RWPE1 (cell line): ENCODE results near the gene CCNY.

Experiments
- CTCF ChIA-PET: fragments of 350-600 bp; sonication (Branson Sonifier 250); formaldehyde crosslinking; extraction: SDS; loops from one replicate; lab custom pipeline; 2021; lab: Yijun Ruan, JAX
- POLR2A ChIA-PET: fragments of 400-600 bp; formaldehyde crosslinking; extraction: SDS; loops from one replicate; lab custom pipeline; 2020; ENCODE audit warnings: antibody characterized with exemption; ENCODE audit not compliant: low non-redundant PET; lab: Yijun Ruan, JAX
- DNase-seq: peaks from one replicate; pipeline ENCODE4 v3.0.0; 2012; ENCODE audit warnings: low spot score
- H3K27ac ChIP-seq: fragments of 450-650 bp; 2 replicates; pipeline ENCODE4 v1.5.1; 2017
- CTCF ChIP-seq: fragments of 450-650 bp; conservative IDR thresholded peaks from 2 replicates; pipeline ENCODE4 v1.5.1; 2017; ENCODE audit warnings: low read depth, mild to moderate bottlenecking

Gene CCNY

GRCh38 chr10:35445150-35445884, 109.0 kb downstream of the CCNY start:
- ChIA-PET POLR2A (no interaction called here), CTCF (no interaction called here)
- DNase-seq = no peak
- H3K27ac ChIP-seq = no peak overlapping the region
- TF ChIP-seq CTCF = no peak

DNA sequence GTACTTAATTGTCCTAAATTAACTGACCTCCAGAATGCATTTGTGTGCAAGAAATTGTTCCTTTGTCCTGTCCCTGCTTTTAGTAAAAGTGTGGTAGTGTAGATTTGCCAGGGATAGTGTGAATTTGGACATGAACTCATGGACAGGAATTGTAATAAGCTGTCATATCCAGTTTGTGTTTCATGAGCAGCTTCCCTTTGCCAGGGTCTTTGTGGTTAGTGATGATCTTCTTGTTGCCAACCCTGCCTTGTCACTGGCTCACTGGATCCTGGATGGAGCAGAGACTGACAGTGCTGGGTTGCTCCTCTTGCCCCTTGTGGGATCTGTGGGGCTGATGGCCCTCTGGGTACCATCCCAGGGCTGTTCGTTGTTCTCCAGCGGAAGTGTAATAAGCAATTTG, 110.1 kb downstream of the CCNY start:
- POLR2A ChIA-PET = no interaction called here
- no peak for TF ChIP-seq CTCF
- peak overlapping the region; percentile 75 for H3K27ac ChIP-seq
- no peak for DNase-seq
- CTCF ChIA-PET = interaction anchor here (0.7 kb wide), 1 partner anchor 9 kb away, joined by 3 read pairs; no protein-coding TSS in a partner anchor

DNA sequence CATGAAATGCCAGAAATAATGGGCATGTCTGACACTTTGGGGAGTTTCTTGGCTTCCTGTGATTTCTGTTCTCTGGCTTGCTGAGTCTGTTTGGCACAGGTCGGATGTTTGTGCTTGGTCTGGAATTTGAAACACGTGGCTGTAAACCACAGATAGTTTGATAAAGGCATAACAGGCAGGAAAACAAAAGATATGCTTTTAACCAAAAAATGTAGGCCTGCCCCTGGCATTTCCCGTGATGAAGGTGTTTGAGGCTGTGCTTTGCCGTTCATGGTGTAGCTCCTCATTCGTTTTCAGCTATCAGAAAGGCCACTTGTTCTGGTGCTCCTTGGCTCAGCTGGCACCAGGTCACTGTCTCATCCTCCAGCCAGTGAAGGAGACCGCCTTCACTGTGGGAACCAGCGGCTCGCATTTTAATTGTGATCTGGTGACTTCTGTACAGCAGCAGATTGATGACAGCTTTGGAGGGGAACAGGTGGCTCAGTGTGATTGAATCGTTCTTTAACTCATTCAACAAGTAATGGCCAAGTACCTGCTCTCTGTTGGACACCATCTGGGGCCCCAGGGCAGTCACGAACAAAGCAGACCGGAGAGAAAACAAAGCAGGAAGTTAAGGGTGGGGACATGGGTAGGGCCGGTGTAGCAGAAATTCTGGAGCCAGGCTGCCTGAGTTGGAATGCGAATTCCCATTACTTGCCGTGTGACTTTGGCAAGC, 111.5 kb downstream of the CCNY start:
- ChIA-PET POLR2A (no interaction called here), CTCF (no interaction called here)
- peak overlapping the region; percentile 90 for H3K27ac ChIP-seq
- peak; percentile 68 for DNase-seq
- TF ChIP-seq CTCF = no peak

- ChIA-PET POLR2A (no interaction called here), CTCF (no interaction called here)
- TF ChIP-seq CTCF = no peak
- DNase-seq = peak; percentile 35
- peak overlapping the region; percentile 90 for H3K27ac ChIP-seq
These were observed 112.7 kb downstream of the CCNY start for GRCh38 chr10:35448687-35449662.

- POLR2A ChIA-PET = no interaction called here
- TF ChIP-seq CTCF = no peak
- peak overlapping the region; percentile 90 for H3K27ac ChIP-seq
- DNase-seq = no peak
- CTCF ChIA-PET = no interaction called here
These were observed 113.6 kb downstream of the CCNY start for GRCh38 chr10:35449944-35450343.
